Trophoblast cell (in vitro differentiated cells and primary cell): ENCODE results near the gene KCNJ12.

Experiments
- DNase-seq, 2 donors: peaks; one replicate each; pipeline ENCODE4 v3.0.0-alpha.2; 2016
- H2AFZ ChIP-seq: 2 replicates; pipeline ENCODE4 v1.6.1; 2013; ENCODE audit warnings: low read length, moderate library complexity, mild to moderate bottlenecking; ENCODE audit not compliant: insufficient read depth, poor library complexity
- H2AK5ac ChIP-seq: 2 replicates; pipeline ENCODE4 v1.6.1; 2013; ENCODE audit warnings: mild to moderate bottlenecking, low read length
- H2BK120ac ChIP-seq: 2 replicates; pipeline ENCODE4 v1.6.1; 2013; ENCODE audit warnings: low read length, mild to moderate bottlenecking, moderate library complexity; ENCODE audit not compliant: insufficient read depth, poor library complexity
- H2BK12ac ChIP-seq: 2 replicates; pipeline ENCODE4 v1.6.1; 2013; ENCODE audit warnings: mild to moderate bottlenecking, low read length, moderate library complexity
- H2BK5ac ChIP-seq: 2 replicates; pipeline ENCODE4 v1.6.1; 2013; ENCODE audit warnings: low read length, low read depth, moderate library complexity, mild to moderate bottlenecking; ENCODE audit not compliant: poor library complexity
- H3K14ac ChIP-seq: 2 replicates; pipeline ENCODE4 v1.6.1; 2013; ENCODE audit warnings: mild to moderate bottlenecking, low read length
- H3K18ac ChIP-seq: 2 replicates; pipeline ENCODE4 v1.6.1; 2013; ENCODE audit warnings: mild to moderate bottlenecking, low read length
- H3K23ac ChIP-seq: 2 replicates; pipeline ENCODE4 v1.6.1; 2013; ENCODE audit warnings: low read length
- H3K27ac ChIP-seq: 2 replicates; pipeline ENCODE4 v1.5.1; 2013; ENCODE audit warnings: low read depth, mild to moderate bottlenecking, inconsistent platforms, low read length, moderate library complexity
- H3K27me3 ChIP-seq: 2 replicates; pipeline ENCODE4 v1.6.1; 2013; ENCODE audit warnings: inconsistent platforms, mild to moderate bottlenecking, low read length, moderate library complexity; ENCODE audit not compliant: insufficient read depth
- H3K36me3 ChIP-seq, 2 experiments: 1 replicate in 1 of 2; 2 replicates in 1 of 2; pipeline ENCODE4 v1.6.1; 2013; ENCODE audit warnings: low read length in 2 of 2, mild to moderate bottlenecking in 2 of 2, moderate library complexity in 1 of 2; ENCODE audit not compliant: insufficient read depth in 2 of 2, control insufficient read depth in 1 of 2
- H3K4ac ChIP-seq: 2 replicates; pipeline ENCODE4 v1.6.1; 2013; ENCODE audit warnings: low read depth, mild to moderate bottlenecking, low read length, moderate library complexity
- H3K4me1 ChIP-seq, 2 experiments: 1 replicate in 1 of 2; 2 replicates in 1 of 2; pipeline ENCODE4 v1.6.1; 2013; ENCODE audit warnings: low read length in 2 of 2, mild to moderate bottlenecking in 2 of 2, moderate library complexity in 1 of 2; ENCODE audit not compliant: insufficient read depth in 2 of 2, control insufficient read depth in 1 of 2
- H3K4me2 ChIP-seq: 2 replicates; pipeline ENCODE4 v1.6.1; 2013; ENCODE audit warnings: inconsistent platforms, mild to moderate bottlenecking, low read length, moderate library complexity
- H3K4me3 ChIP-seq: 2 replicates; pipeline ENCODE4 v1.5.1; 2013; ENCODE audit warnings: mild to moderate bottlenecking, low read depth, low read length, inconsistent platforms
- H3K79me1 ChIP-seq: one replicate; pipeline ENCODE4 v1.6.1; 2013; ENCODE audit warnings: low read length
- H3K79me2 ChIP-seq: 2 replicates; pipeline ENCODE4 v1.6.1; 2013; ENCODE audit warnings: low read length, mild to moderate bottlenecking; ENCODE audit not compliant: control insufficient read depth, insufficient read depth, poor library complexity
- H3K9ac ChIP-seq: 2 replicates; pipeline ENCODE4 v1.6.1; 2013; ENCODE audit warnings: mild to moderate bottlenecking, low read length
- H3K9me3 ChIP-seq: 2 replicates; pipeline ENCODE4 v1.6.1; 2013; ENCODE audit warnings: low read depth, mild to moderate bottlenecking, control low read depth, inconsistent platforms, low read length; ENCODE audit not compliant: insufficient read depth
- H4K12ac ChIP-seq: 2 replicates; pipeline ENCODE4 v1.6.1; 2013; ENCODE audit warnings: low read depth, mild to moderate bottlenecking, low read length, moderate library complexity
- H4K8ac ChIP-seq: 2 replicates; pipeline ENCODE4 v1.6.1; 2013; ENCODE audit warnings: low read depth, mild to moderate bottlenecking, low read length, moderate library complexity
- H4K91ac ChIP-seq: one replicate; pipeline ENCODE4 v1.6.1; 2013; ENCODE audit warnings: low read depth, mild to moderate bottlenecking, low read length, moderate library complexity
- WGBS: extraction: QIAGEN DNeasy Blood & Tissue Kit; methylation state at CpG from one replicate; pipeline ENCODE4 v1.1.7; 2013; ENCODE audit warnings: missing lambda C conversion rate; ENCODE audit not compliant: insufficient read length, insufficient coverage; ENCODE audit errors: extremely low coverage; 5-methylcytosine and 5-hydroxymethylcytosine counted together

KCNJ12 gene

DNA sequence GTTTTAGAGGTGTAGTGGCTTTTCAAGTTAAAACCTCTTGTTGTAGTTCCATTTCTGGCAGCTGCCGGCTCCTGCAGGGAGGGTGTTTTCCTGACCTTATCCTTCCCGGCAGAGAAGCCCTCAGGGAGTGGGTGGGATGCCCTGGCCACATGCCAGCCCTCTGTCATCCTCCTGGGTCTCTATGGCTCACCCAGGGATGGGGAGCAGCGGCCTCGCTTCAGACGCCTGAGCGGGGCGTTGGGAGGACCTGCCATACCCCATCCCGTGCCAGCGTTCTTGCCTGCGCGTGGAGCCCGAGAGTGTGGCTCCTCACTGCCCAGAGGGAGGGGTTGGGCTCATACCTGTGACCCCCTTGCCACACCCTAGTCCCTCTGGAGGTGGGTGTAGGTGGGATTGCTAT lies 11.9 kb downstream of the KCNJ12 start:
- Histone ChIP-seq H3K9ac (no peak overlapping the region), H2AFZ (no peak overlapping the region), H2BK12ac (no peak overlapping the region), H3K27me3 (no peaks in the 10 kb centered on the region), H3K18ac (no peak overlapping the region), H3K79me2 (no peaks in the 10 kb centered on the region), H2BK120ac (no peak overlapping the region), H4K12ac (no peak overlapping the region), H3K23ac (no peak overlapping the region), H3K4ac (no peak overlapping the region), H4K8ac (no peak overlapping the region), H3K9me3 (no peaks in the 10 kb centered on the region), H3K14ac (no peak overlapping the region), H3K79me1 (no peaks in the 10 kb centered on the region), H4K91ac (no peak overlapping the region), H2BK5ac (no peak overlapping the region), H3K4me3 (no peak overlapping the region), H3K27ac (no peak overlapping the region), H3K36me3 (no peaks in the 10 kb centered on the region), H3K4me1 (no peaks in the 10 kb centered on the region), H3K4me2 (no peak overlapping the region), H2AK5ac (no peak overlapping the region)
- no CpG with 5 or more reads among the region's 12 CpGs for WGBS
- no peak for DNase-seq

- DNase-seq: no peak
These were observed 12.8 kb downstream of the KCNJ12 start for GRCh38 chr17:21388944-21389343.

GRCh38 chr17:21389394-21389793 lies 13.2 kb downstream of the KCNJ12 start:
- Histone ChIP-seq H3K79me2 (no peaks in the 10 kb centered on the region), H3K23ac (no peak overlapping the region), H3K27ac (no peak overlapping the region), H3K9me3 (no peaks in the 10 kb centered on the region), H4K91ac (no peak overlapping the region), H4K12ac (no peak overlapping the region), H2BK120ac (no peak overlapping the region), H4K8ac (no peak overlapping the region), H3K27me3 (no peaks in the 10 kb centered on the region), H2AFZ (no peak overlapping the region), H3K79me1 (no peaks in the 10 kb centered on the region), H3K4me2 (no peak overlapping the region), H3K36me3 (no peaks in the 10 kb centered on the region), H3K4ac (no peak overlapping the region), H3K4me3 (no peak overlapping the region), H3K18ac (no peak overlapping the region), H2AK5ac (no peak overlapping the region), H3K14ac (no peak overlapping the region), H3K4me1 (no peaks in the 10 kb centered on the region), H2BK12ac (no peak overlapping the region), H2BK5ac (no peak overlapping the region), H3K9ac (no peak overlapping the region)
- WGBS: no CpG with 5 or more reads among the region's 7 CpGs
- DNase-seq: no peak

More at GRCh38 chr17:21388944-21389343, 12.8 kb downstream of the KCNJ12 start:
- Histone ChIP-seq H3K23ac (no peak overlapping the region), H4K8ac (no peak overlapping the region), H4K91ac (no peak overlapping the region), H3K4ac (no peak overlapping the region), H2BK12ac (no peak overlapping the region), H3K79me2 (no peaks in the 10 kb centered on the region), H3K4me2 (no peak overlapping the region), H3K4me3 (no peak overlapping the region), H3K27me3 (no peaks in the 10 kb centered on the region), H2BK120ac (no peak overlapping the region), H2BK5ac (no peak overlapping the region), H2AK5ac (no peak overlapping the region), H3K79me1 (no peaks in the 10 kb centered on the region), H3K9ac (no peak overlapping the region), H3K14ac (no peak overlapping the region), H3K9me3 (no peaks in the 10 kb centered on the region), H3K27ac (no peak overlapping the region), H3K18ac (no peak overlapping the region), H2AFZ (no peak overlapping the region), H3K36me3 (no peaks in the 10 kb centered on the region), H4K12ac (no peak overlapping the region), H3K4me1 (no peaks in the 10 kb centered on the region)
- WGBS: no CpG with 5 or more reads among the region's 6 CpGs

- H2BK12ac ChIP-seq: no peak overlapping the region
- H3K18ac ChIP-seq: no peak overlapping the region
- H2BK5ac ChIP-seq: no peak overlapping the region
- H4K12ac ChIP-seq: no peak overlapping the region
- no peak overlapping the region for H3K14ac ChIP-seq
- H3K36me3 ChIP-seq: no peaks in the 10 kb centered on the region
- no peak overlapping the region for H3K4ac ChIP-seq
- no peaks in the 10 kb centered on the region for H3K9me3 ChIP-seq
- H3K4me3 ChIP-seq: no peak overlapping the region
- H3K27ac ChIP-seq: no peak overlapping the region
- no peak overlapping the region for H2AFZ ChIP-seq
- H3K27me3 ChIP-seq: no peaks in the 10 kb centered on the region
- WGBS: no CpG with 5 or more reads among the region's 9 CpGs
- no peak overlapping the region for H3K23ac ChIP-seq
- H4K8ac ChIP-seq: no peak overlapping the region
- no peaks in the 10 kb centered on the region for H3K4me1 ChIP-seq
- no peak for DNase-seq
- no peaks in the 10 kb centered on the region for H3K79me1 ChIP-seq
- H4K91ac ChIP-seq: no peak overlapping the region
- no peak overlapping the region for H3K4me2 ChIP-seq
- no peak overlapping the region for H2AK5ac ChIP-seq
- no peak overlapping the region for H3K9ac ChIP-seq
- H3K79me2 ChIP-seq: no peaks in the 10 kb centered on the region
- H2BK120ac ChIP-seq: no peak overlapping the region
These were observed 14.1 kb downstream of the KCNJ12 start for GRCh38 chr17:21390294-21390693.
